Endodermal cell (in vitro differentiated cells): ENCODE data around the gene DZANK1. TPM values are rescaled to one million over a fixed set of nuclear protein-coding genes. Genes with fewer than 3 reads are reported as not detected.

ENCODE experiments used
- DNase-seq: peaks from one replicate; pipeline ENCODE4 v3.0.0-alpha.2; 2017
- H3K27ac ChIP-seq: 2 replicates; pipeline ENCODE4 v1.5.1; 2013; ENCODE audit warnings: mild to moderate bottlenecking, low read depth, low read length, moderate library complexity
- H3K27me3 ChIP-seq: 2 replicates; pipeline ENCODE4 v1.6.1; 2013; ENCODE audit warnings: mild to moderate bottlenecking, low read length, moderate library complexity; ENCODE audit not compliant: insufficient read depth, control insufficient read depth, poor library complexity, severe bottlenecking
- H3K36me3 ChIP-seq: 2 replicates; pipeline ENCODE4 v1.7.0; 2013; ENCODE audit warnings: mild to moderate bottlenecking, low read length, moderate library complexity; ENCODE audit not compliant: control insufficient read depth, insufficient read depth
- H3K4me1 ChIP-seq: one replicate; pipeline ENCODE4 v1.7.0; 2013; ENCODE audit warnings: low read length; ENCODE audit not compliant: control insufficient read depth, insufficient read depth
- H3K4me3 ChIP-seq: 2 replicates; pipeline ENCODE4 v1.5.1; 2013; ENCODE audit warnings: mild to moderate bottlenecking, low read length, moderate library complexity
- H3K9ac ChIP-seq: 2 replicates; pipeline ENCODE4 v1.6.1; 2013; ENCODE audit warnings: mild to moderate bottlenecking, low read length, moderate library complexity; ENCODE audit not compliant: poor library complexity, severe bottlenecking; ENCODE audit errors: extremely low read depth
- H3K9me3 ChIP-seq: 2 replicates; pipeline ENCODE4 v1.6.1; 2013; ENCODE audit warnings: mild to moderate bottlenecking, low read length, moderate library complexity; ENCODE audit not compliant: control insufficient read depth
- H3K27ac Mint-ChIP-seq: 2 replicates; pipeline ENCODE4 v1.8.0; 2020; ENCODE audit warnings: mixed read lengths
- H3K27me3 Mint-ChIP-seq: 2 replicates; pipeline ENCODE4 v1.8.0; 2021; ENCODE audit warnings: mild to moderate bottlenecking, mixed read lengths; ENCODE audit not compliant: insufficient read depth
- H3K36me3 Mint-ChIP-seq: 2 replicates; pipeline ENCODE4 v1.8.0; 2020; ENCODE audit warnings: low read depth, mixed read lengths
- H3K4me1 Mint-ChIP-seq: 2 replicates; pipeline ENCODE4 v1.8.0; 2020; ENCODE audit warnings: mixed read lengths
- H3K4me3 Mint-ChIP-seq: 2 replicates; pipeline ENCODE4 v1.8.0; 2020; ENCODE audit warnings: mild to moderate bottlenecking, moderate library complexity, mixed read lengths
- H3K9me3 Mint-ChIP-seq: 2 replicates; pipeline ENCODE4 v1.8.0; 2020; ENCODE audit warnings: mild to moderate bottlenecking, mixed read lengths
- CTCF ChIP-seq: fragments of 200-600 bp; sonication (generic); conservative IDR thresholded peaks from 2 replicates; pipeline ENCODE4 v1.5.0; 2021; ENCODE audit warnings: antibody characterized with exemption, mild to moderate bottlenecking
- WGBS, 2 experiments: methylation state at CpG; one replicate each; pipeline versions ENCODE4 v1.1.5 to v1.1.7; 2013; ENCODE audit warnings: missing lambda C conversion rate in 2 of 2, mixed read lengths in 1 of 2; ENCODE audit not compliant: insufficient coverage in 1 of 2, insufficient read length in 1 of 2; 5-methylcytosine and 5-hydroxymethylcytosine counted together
- total RNA-seq, 2 donors: library from RNA; stranded (reverse); fragmentation: NEBNext Ultra II Directional in 1 of 2; extraction: Animal tissue kit (Norgen Biotek cat#: 25700) in 1 of 2; gene quantifications; 2 replicates in 1 of 2; 3 replicates in 1 of 2; pipeline ENCODE4 v1.2.1, GENCODE V29; 2021

The DZANK1 gene
- total RNA-seq, 2 donors from 2014 or later: 14.8 to 18.8 TPM

- no peaks in the 10 kb centered on the region for H3K36me3 Mint-ChIP-seq
Measured at GRCh38 chr20:18372296-18372695, 94.5 kb downstream of the DZANK1 start.

GRCh38 chr20:18364768-18365167, 102.1 kb downstream of the DZANK1 start:
- Histone ChIP-seq H3K4me1 (no peaks in the 10 kb centered on the region), H3K9ac (no peak overlapping the region), H3K36me3 (no peaks in the 10 kb centered on the region), H3K27ac (no peak overlapping the region), H3K9me3 (no peaks in the 10 kb centered on the region), H3K4me3 (no peak overlapping the region), H3K27me3 (no peaks in the 10 kb centered on the region)
- H3K4me1 Mint-ChIP-seq: peaks cover 10% of the 10 kb centered on the region
- no peak overlapping the region for H3K27ac Mint-ChIP-seq
- H3K9me3 Mint-ChIP-seq: no peaks in the 10 kb centered on the region
- no peak overlapping the region for H3K4me3 Mint-ChIP-seq
- H3K27me3 Mint-ChIP-seq: peaks cover 5% of the 10 kb centered on the region
- TF ChIP-seq CTCF: no peak
- no peaks in the 10 kb centered on the region for H3K36me3 Mint-ChIP-seq
- DNase-seq: no peak
- 58 to 88% methylated on average over 1 to 2 of the region's 2 CpGs for WGBS, 2 experiments

More at GRCh38 chr20:18372296-18372695, 94.5 kb downstream of the DZANK1 start:
- no peaks in the 10 kb centered on the region for H3K27me3 ChIP-seq
- H3K27me3 Mint-ChIP-seq: peaks cover 1% of the 10 kb centered on the region
- H3K36me3 ChIP-seq: no peaks in the 10 kb centered on the region
- H3K27ac Mint-ChIP-seq: no peak overlapping the region
- peaks cover 16% of the 10 kb centered on the region for H3K9me3 Mint-ChIP-seq
- no peaks in the 10 kb centered on the region for H3K4me1 ChIP-seq
- H3K4me1 Mint-ChIP-seq: peaks cover 8% of the 10 kb centered on the region
- no peak overlapping the region for H3K9ac ChIP-seq
- TF ChIP-seq CTCF: no peak
- H3K4me3 Mint-ChIP-seq: no peak overlapping the region
- no peaks in the 10 kb centered on the region for H3K9me3 ChIP-seq
- no peak for DNase-seq
- no peak overlapping the region for H3K27ac ChIP-seq
- H3K4me3 ChIP-seq: no peak overlapping the region
- 83% methylated on average over 1 of the region's 1 CpG; no CpG with 5 or more reads in 1 of the 2 experiments for WGBS, 2 experiments

- Mint-ChIP-seq H3K27me3 (peaks cover 4% of the 10 kb centered on the region), H3K4me3 (no peak overlapping the region), H3K4me1 (peaks cover 10% of the 10 kb centered on the region), H3K36me3 (no peaks in the 10 kb centered on the region), H3K9me3 (no peaks in the 10 kb centered on the region), H3K27ac (no peak overlapping the region)
- H3K27me3 ChIP-seq: no peaks in the 10 kb centered on the region
- no peak overlapping the region for H3K4me3 ChIP-seq
- DNase-seq: no peak
- no peak overlapping the region for H3K27ac ChIP-seq
- no peaks in the 10 kb centered on the region for H3K36me3 ChIP-seq
- no peaks in the 10 kb centered on the region for H3K4me1 ChIP-seq
- no peak for TF ChIP-seq CTCF
- H3K9ac ChIP-seq: no peak overlapping the region
- 88% methylated on average over 2 of the region's 2 CpGs; no CpG with 5 or more reads in 1 of the 2 experiments for WGBS, 2 experiments
- no peaks in the 10 kb centered on the region for H3K9me3 ChIP-seq
Measured at GRCh38 chr20:18363708-18364107, 103.1 kb downstream of the DZANK1 start.
